ENCODE results near the gene SLC24A3.

DNA sequence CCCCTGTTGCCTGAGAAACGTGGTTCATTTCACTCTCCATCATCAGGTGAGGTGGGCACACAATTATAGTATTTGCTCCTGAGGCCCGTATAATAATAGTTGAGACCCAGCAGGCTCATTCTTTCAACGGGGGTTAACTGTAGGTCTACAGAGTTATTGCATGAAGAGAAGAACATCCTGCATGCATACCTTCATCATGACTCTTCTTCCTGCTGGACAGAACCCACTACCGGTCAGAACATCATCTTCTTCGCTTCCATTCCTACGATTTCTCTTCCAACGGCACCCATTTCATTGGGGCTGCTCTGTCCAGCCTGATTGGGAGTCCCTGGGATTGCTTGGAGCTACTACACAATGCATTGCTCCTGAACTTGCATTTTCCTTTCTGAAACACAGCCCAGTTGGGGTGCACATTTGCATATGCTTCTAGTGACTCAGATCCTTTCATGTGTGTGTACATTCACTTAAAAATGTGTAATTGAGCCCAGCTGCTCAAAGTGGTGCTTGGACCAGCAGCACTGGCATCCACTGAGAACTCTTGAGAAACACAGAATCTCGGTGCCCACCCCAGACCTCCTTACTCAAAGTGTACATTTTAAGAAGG is 57.4 kb downstream of the SLC24A3 start:
- TF ChIP-seq CTCF (IDR thresholded peaks at IDR 0.05; ENCODE audit: insufficient read depth, low read depth, low read length) = no peak
- TF ChIP-seq EZH2 (IDR thresholded peaks at IDR 0.05; ENCODE audit: insufficient read depth, low read length) = no peak

Data from astrocyte (in vitro differentiated cells and primary cell).